GM18868 (cell line): ENCODE measurements around the gene BAMBI.
"Not testable (repeated sequence)": the region's sequence is repeated elsewhere in the genome, so short reads cannot be mapped to it uniquely, and the experiment has no call there.

Source experiments
- ATAC-seq: cut with Tn5 transposase; IDR thresholded peaks from one replicate; pipeline ENCODE4 v1.9.1; 2021; ENCODE audit warnings: mild to moderate bottlenecking, moderate library complexity; ENCODE audit not compliant: unreplicated experiment

The BAMBI gene

GRCh38 chr10:28676968-28677887, at the start of gene BAMBI:
Gene BAMBI (plus strand): TSS chr10:28677521. CDS start chr10:28677898, 377 bp downstream.
- ATAC-seq: peak; percentile 98

GRCh38 chr10:28628184-28628893, 49.0 kb upstream of the BAMBI start:
- peak; percentile 76 for ATAC-seq

GRCh38 chr10:28631896-28632583, 45.3 kb upstream of the BAMBI start:
- no peak for ATAC-seq

- ATAC-seq: no peak
These were observed 44.8 kb upstream of the BAMBI start for GRCh38 chr10:28632584-28632945.

GRCh38 chr10:28633750-28634149, 43.6 kb upstream of the BAMBI start:
- no peak for ATAC-seq

DNA sequence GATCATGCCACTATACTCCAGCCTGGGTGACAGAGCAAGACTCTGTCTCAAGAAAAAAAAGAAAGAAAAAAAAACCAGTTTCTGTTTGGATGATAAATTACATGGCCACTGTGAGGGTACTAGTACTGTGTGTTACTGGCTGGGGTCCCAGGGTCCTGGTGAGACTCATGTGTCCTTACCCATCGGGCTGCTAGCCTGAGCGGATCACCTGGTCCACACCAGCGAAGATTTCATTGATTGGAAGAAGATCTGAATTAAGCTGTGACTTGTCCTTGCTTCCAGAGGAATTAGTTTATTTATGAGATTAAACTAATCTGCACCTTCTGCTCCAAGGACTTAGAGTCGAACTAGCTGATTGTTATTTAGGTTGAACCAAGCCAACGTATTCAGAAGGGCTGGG, 40.0 kb upstream of the BAMBI start:
- no peak for ATAC-seq

GRCh38 chr10:28638392-28638791, 38.9 kb upstream of the BAMBI start:
- ATAC-seq: no peak

GRCh38 chr10:28640551-28640950, 36.8 kb upstream of the BAMBI start:
- ATAC-seq: no peak

GRCh38 chr10:28644647-28645046, 32.7 kb upstream of the BAMBI start:
- no peak for ATAC-seq

DNA sequence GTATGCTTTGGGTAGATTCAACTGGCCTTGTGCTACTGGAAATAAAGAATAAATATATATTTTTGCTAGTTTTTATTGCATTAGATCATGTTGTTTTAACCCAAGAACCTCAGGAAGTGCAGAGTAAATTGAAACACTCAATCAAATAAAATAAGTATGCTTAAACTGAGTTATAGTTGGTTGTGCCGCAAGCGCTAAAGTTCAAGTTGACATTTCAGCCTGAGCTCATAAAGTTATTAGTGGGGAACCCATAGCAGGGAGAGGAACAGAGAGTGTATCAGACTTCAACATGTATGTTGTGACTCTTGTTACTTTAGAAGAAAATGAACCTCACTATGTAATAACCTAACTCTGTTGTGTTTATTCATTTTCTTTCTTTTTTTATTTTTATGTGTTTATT, 25.2 kb upstream of the BAMBI start:
- no peak for ATAC-seq

DNA sequence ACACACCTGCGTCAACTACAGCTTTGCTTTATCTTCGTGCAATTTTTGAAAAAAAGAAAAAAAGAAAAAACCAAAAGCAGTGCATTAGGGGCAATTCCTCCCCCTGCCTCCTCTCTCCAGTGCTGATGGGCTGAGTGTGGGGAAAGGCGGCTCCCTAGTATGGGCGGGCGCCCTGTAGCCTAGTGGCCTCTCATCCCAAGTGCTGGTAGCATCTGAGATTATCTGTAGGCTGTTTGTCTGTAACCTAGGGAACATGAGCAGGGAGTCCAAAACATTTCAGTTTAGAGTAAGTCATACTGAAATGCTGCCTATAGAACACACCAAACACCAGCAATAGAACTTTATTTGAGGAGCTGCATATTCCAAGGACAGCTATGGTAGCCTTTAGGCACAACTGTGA, 24.6 kb upstream of the BAMBI start:
- ATAC-seq: no peak

- not testable (repeated sequence) for ATAC-seq
These were observed 18.5 kb upstream of the BAMBI start for GRCh38 chr10:28658824-28659223.

GRCh38 chr10:28661035-28661434, 16.3 kb upstream of the BAMBI start:
- ATAC-seq: no peak

- peak; percentile 93 for ATAC-seq
These were observed 13.5 kb upstream of the BAMBI start for GRCh38 chr10:28663576-28664368.

DNA sequence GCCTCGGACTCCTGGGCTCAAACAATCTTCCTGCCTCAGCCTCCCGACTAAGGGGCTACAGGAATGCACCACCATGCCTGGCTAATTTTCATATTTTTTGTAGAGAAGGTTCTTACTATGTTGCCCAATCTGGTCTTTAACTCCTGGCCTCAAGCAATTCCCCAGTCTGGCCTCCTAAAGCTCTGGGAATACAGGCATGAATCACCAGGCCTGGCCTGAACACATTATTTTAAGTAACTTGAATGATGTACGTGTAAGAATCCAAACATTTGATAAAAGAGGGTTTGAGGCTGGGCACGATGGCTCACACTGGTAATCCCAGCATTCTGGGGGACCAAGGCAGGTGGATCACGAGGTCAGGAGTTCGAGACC, 13.0 kb upstream of the BAMBI start:
- ATAC-seq: no peak

DNA sequence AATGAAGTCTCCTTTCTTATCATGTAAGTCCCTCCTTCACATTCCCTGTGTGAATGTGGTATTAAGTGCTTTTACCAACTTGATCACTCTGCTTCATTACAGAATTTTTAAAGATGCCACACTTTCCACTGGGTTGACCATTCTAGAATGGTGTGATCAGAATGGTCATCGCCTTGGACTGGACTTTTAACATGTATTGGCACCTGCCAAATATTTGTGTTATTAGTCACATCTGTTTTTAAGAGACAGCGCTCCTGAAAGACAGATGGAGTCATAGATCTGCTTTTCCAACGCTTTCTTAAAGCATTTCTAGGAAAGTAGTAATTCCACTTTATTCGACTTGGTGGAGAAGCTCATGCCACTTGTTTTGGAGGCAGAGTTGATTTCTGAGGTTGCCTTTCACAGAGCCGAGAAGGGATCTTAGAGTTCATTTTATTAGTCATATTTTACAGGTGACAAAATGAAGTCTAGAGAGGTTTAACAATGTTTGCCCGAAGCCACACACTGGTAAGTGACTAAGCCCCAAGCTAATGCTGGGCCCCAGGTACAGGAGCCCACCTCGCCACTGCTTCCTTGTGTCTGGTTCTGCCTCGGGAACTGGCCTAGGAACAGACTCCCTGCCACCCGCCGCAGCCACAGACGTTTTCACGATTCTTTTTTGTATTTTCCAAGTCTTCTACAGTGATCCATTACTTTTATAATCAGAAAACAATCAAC, 10.4 kb upstream of the BAMBI start:
- no peak for ATAC-seq

GRCh38 chr10:28668363-28669226, 8.7 kb upstream of the BAMBI start:
- no peak for ATAC-seq

- ATAC-seq: no peak
These were observed 7.8 kb upstream of the BAMBI start for GRCh38 chr10:28669227-28670173.
